Activated T-cell treated with anti-CD3 and anti-CD28 coated beads for 1 hour (primary cell): ENCODE results near the gene KIF27.
"Not testable (repeated sequence)": the region's sequence is repeated elsewhere in the genome, so short reads cannot be mapped to it uniquely, and the experiment has no call there.

Experiments used
- DNase-seq: peaks from one replicate; pipeline ENCODE4 v3.0.0-alpha.2; 2020; ENCODE audit warnings: low read depth

The KIF27 gene

GRCh38 chr9:83803941-83804340 is 117.3 kb downstream of the KIF27 start:
- not testable (repeated sequence) for DNase-seq

- no peak for DNase-seq
Observed at GRCh38 chr9:83800236-83801033, 120.8 kb downstream of the KIF27 start.

GRCh38 chr9:83794051-83794450 is 127.2 kb downstream of the KIF27 start:
- DNase-seq = no peak

- no peak for DNase-seq
Observed at GRCh38 chr9:83792746-83793145, 128.5 kb downstream of the KIF27 start.
